Esophagus muscularis mucosa (tissue), 3 donors: Measurements from ENCODE around the gene AK5.

Experiments
- CTCF ChIP-seq, 3 experiments: fragments of 200-600 bp in 2 of 3; fragments of 450-650 bp in 1 of 3; sonication (generic) in 2 of 3; IDR thresholded peaks; one replicate each; pipeline ENCODE4 v1.5.1; 2017 to 2019; ENCODE audit warnings: antibody characterized with exemption in 3 of 3, mild to moderate bottlenecking in 2 of 3, moderate library complexity in 1 of 3
- POLR2A ChIP-seq: fragments of 450-650 bp; IDR thresholded peaks from one replicate; pipeline ENCODE4 v1.6.1; 2017; ENCODE audit warnings: antibody characterized with exemption, moderate library complexity, mild to moderate bottlenecking, low read depth

DNA sequence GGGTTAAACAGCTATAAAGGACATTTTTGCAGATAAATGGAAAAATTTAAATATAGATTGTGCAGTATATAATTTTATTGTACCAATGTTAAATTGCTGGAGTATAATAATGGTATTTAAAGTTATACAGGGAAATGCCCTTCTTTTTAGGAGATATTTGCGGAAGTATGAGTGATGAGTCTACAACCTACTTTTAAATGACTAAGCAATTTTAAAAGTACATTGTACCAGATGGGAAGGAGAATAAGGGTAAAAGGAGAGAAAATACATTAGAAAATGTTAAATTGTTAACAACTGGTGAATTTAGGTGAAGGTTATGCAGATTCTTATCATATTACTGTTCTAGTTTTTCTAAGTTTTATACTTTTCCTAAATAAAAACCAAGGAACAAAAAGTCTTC, 308.8 kb downstream of the AK5 start:
- no peak for TF ChIP-seq CTCF (IDR thresholded peaks at IDR 0.05)
- TF ChIP-seq POLR2A, result no peak
